ENCODE measurements around the gene HADHA.

DNA sequence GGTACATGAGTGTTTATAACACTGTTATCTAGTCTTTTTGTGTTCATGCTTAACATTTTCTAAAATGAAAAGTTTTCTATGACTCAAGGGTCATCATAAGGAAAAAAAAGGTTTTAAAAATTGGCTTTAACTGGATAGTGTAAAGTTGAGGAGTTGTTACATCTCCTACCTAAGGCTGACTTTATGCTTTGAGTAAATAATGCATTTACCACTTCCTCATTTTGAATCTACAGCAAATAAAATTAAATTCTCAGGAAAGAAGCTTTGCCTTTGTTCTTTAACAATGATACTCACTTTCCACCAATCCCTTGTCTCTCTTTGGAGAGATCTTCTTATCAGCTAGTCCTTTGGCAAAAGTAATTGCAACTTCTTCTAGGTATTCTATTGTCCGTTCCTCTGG lies 29.7 kb downstream of the HADHA start:
- no peak for TF ChIP-seq POLR2A (IDR thresholded peaks at IDR 0.05)
- TF ChIP-seq, protein P1, sequence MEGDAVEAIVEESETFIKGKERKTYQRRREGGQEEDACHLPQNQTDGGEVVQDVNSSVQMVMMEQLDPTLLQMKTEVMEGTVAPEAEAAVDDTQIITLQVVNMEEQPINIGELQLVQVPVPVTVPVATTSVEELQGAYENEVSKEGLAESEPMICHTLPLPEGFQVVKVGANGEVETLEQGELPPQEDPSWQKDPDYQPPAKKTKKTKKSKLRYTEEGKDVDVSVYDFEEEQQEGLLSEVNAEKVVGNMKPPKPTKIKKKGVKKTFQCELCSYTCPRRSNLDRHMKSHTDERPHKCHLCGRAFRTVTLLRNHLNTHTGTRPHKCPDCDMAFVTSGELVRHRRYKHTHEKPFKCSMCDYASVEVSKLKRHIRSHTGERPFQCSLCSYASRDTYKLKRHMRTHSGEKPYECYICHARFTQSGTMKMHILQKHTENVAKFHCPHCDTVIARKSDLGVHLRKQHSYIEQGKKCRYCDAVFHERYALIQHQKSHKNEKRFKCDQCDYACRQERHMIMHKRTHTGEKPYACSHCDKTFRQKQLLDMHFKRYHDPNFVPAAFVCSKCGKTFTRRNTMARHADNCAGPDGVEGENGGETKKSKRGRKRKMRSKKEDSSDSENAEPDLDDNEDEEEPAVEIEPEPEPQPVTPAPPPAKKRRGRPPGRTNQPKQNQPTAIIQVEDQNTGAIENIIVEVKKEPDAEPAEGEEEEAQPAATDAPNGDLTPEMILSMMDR (IDR thresholded peaks at IDR 0.05) = no peak

Data from heart left ventricle (tissue), 13 donors.